ENCODE results near the gene TAAR5.
"Not testable (repeated sequence)": the region's sequence is repeated elsewhere in the genome, so short reads cannot be mapped to it uniquely, and the experiment has no call there.

TAAR5 gene

GRCh38 chr6:132589454-132589853, at the start of gene TAAR5:
Gene TAAR5 (minus strand): TSS chr6:132589741. CDS start chr6:132589686, 55 bp downstream.
- Mint-ChIP-seq H3K4me3 (no peak within 1 kb of the TSS), H3K36me3 (ENCODE audit: low read depth) (no peaks in the 10 kb centered on the region), H3K9me3 (no peaks in the 10 kb centered on the region), H3K4me1 (ENCODE audit: low read depth) (peaks cover 26% of the 10 kb centered on the region), H3K27me3 (no peaks in the 10 kb centered on the region), H3K27ac (no peak within 1 kb of the TSS)
- intact Hi-C loops (cut with micrococcal nuclease), result no loop called here

- H3K27ac Mint-ChIP-seq; intact Hi-C loops (cut with micrococcal nuclease); H3K4me1 Mint-ChIP-seq (ENCODE audit: low read depth); H3K27me3 Mint-ChIP-seq; H3K9me3 Mint-ChIP-seq; H3K36me3 Mint-ChIP-seq (ENCODE audit: low read depth); H3K4me3 Mint-ChIP-seq: not testable (repeated sequence)
Measured at GRCh38 chr6:132637135-132637534, 47.6 kb upstream of the TAAR5 start.

- H3K36me3 Mint-ChIP-seq (ENCODE audit: low read depth); H3K4me1 Mint-ChIP-seq (ENCODE audit: low read depth); H3K4me3 Mint-ChIP-seq; H3K9me3 Mint-ChIP-seq; intact Hi-C loops (cut with micrococcal nuclease); H3K27me3 Mint-ChIP-seq; H3K27ac Mint-ChIP-seq: not testable (repeated sequence)
Measured at GRCh38 chr6:132635906-132636305, 46.4 kb upstream of the TAAR5 start.

- H3K27me3 Mint-ChIP-seq; H3K4me3 Mint-ChIP-seq; H3K9me3 Mint-ChIP-seq; H3K36me3 Mint-ChIP-seq (ENCODE audit: low read depth); H3K27ac Mint-ChIP-seq; H3K4me1 Mint-ChIP-seq (ENCODE audit: low read depth); intact Hi-C loops (cut with micrococcal nuclease): not testable (repeated sequence)
Measured at GRCh38 chr6:132635288-132635687, 45.7 kb upstream of the TAAR5 start.

GRCh38 chr6:132634796-132635195, 45.3 kb upstream of the TAAR5 start:
- Mint-ChIP-seq H3K4me3 (no peak overlapping the region), H3K27me3 (peaks cover 4% of the 10 kb centered on the region), H3K27ac (no peak overlapping the region), H3K36me3 (ENCODE audit: low read depth) (no peaks in the 10 kb centered on the region), H3K9me3 (no peaks in the 10 kb centered on the region), H3K4me1 (ENCODE audit: low read depth) (no peaks in the 10 kb centered on the region)
- intact Hi-C loops (cut with micrococcal nuclease), result no loop called here

- intact Hi-C loops (cut with micrococcal nuclease), result no loop called here
- Mint-ChIP-seq H3K36me3 (ENCODE audit: low read depth) (no peaks in the 10 kb centered on the region), H3K4me1 (ENCODE audit: low read depth) (no peaks in the 10 kb centered on the region), H3K4me3 (no peak overlapping the region), H3K27ac (no peak overlapping the region), H3K9me3 (peaks cover 1% of the 10 kb centered on the region), H3K27me3 (peaks cover 3% of the 10 kb centered on the region)
Measured at GRCh38 chr6:132633362-132633761, 43.8 kb upstream of the TAAR5 start.

DNA sequence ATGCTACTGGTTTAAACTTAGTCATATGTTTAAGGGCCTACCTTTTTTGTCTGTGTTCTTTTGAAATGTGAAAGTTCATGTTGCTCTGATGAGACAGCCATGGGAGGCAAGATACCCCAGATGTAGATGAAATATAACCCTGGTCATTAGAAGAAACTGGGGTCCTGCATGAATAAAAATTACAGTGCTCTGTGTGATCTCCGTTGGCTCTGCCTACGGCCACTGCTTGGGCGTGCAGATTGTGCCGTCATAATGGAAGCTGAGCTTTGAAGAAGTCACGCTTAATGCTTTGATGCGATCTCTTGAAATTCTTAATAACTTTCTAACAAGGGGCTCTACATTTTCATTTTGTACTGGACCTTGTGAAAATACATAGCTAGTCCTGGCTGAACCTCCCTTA, 34.6 kb upstream of the TAAR5 start, which contains the start of gene TAAR2:
Gene TAAR2 (minus strand): TSS at position 101 of the 400 bp plus-strand sequence. CDS start 0 bp downstream, at position 101.
- Mint-ChIP-seq H3K4me1 (ENCODE audit: low read depth) (no peaks in the 10 kb centered on the region), H3K36me3 (ENCODE audit: low read depth) (no peaks in the 10 kb centered on the region), H3K9me3 (peaks cover 7% of the 10 kb centered on the region), H3K27me3 (peaks cover 7% of the 10 kb centered on the region), H3K27ac (no peak within 1 kb of the TSS), H3K4me3 (no peak within 1 kb of the TSS)
- intact Hi-C loops (cut with micrococcal nuclease), result no loop called here

- H3K27me3 Mint-ChIP-seq, result peaks cover 6% of the 10 kb centered on the region
- intact Hi-C loops (cut with micrococcal nuclease), result no loop called here
- no peak overlapping the region for H3K4me3 Mint-ChIP-seq
- H3K27ac Mint-ChIP-seq, result no peak overlapping the region
- H3K9me3 Mint-ChIP-seq, result peaks cover 5% of the 10 kb centered on the region
- no peaks in the 10 kb centered on the region for H3K36me3 Mint-ChIP-seq (ENCODE audit: low read depth)
- H3K4me1 Mint-ChIP-seq (ENCODE audit: low read depth), result no peaks in the 10 kb centered on the region
Measured at GRCh38 chr6:132623106-132623845, 33.7 kb upstream of the TAAR5 start.

GRCh38 chr6:132616677-132617076, 27.1 kb upstream of the TAAR5 start:
- Mint-ChIP-seq H3K27me3 (peaks cover 5% of the 10 kb centered on the region), H3K36me3 (ENCODE audit: low read depth) (no peaks in the 10 kb centered on the region), H3K4me1 (ENCODE audit: low read depth) (peaks cover 5% of the 10 kb centered on the region), H3K4me3 (no peak overlapping the region), H3K27ac (no peak overlapping the region), H3K9me3 (no peaks in the 10 kb centered on the region)
- intact Hi-C loops (cut with micrococcal nuclease), result no loop called here

- Mint-ChIP-seq H3K4me1 (ENCODE audit: low read depth) (peaks cover 11% of the 10 kb centered on the region), H3K27ac (no peak overlapping the region), H3K36me3 (ENCODE audit: low read depth) (no peaks in the 10 kb centered on the region), H3K9me3 (no peaks in the 10 kb centered on the region), H3K27me3 (peaks cover 2% of the 10 kb centered on the region), H3K4me3 (no peak overlapping the region)
- intact Hi-C loops (cut with micrococcal nuclease), result no loop called here
Measured at GRCh38 chr6:132614554-132614953, 25.0 kb upstream of the TAAR5 start.

DNA sequence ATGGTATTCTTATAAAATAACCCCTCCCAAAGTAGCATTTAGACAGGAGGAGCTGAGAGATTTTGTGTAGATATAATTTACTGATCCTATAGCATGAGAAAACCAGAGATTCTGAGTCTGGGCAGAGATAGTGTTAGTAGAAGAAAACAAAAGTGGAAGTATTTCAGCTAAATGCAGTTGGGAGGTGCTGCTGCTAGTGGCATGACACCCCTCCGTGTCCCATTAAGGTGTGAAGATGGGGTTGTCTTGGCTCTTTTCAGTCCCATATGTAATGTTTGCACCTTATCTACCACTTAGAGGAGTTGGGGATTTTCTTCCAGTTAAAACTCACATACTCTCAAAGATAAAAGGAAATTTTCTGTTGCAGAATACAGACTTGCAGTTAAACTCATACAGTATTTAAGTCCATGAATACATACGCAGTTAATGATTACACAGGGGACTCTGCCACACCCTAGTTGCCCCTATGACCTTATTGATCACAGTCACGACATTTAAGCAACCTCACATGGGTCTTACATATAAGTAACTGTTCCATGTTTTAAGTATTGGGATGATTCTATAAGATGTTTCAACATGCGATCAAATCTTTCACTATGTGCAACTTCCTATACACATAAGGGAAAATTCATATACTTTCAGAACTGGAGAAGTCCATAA, 23.0 kb upstream of the TAAR5 start:
- H3K36me3 Mint-ChIP-seq (ENCODE audit: low read depth), result no peaks in the 10 kb centered on the region
- peaks cover 11% of the 10 kb centered on the region for H3K4me1 Mint-ChIP-seq (ENCODE audit: low read depth)
- no peak overlapping the region for H3K27ac Mint-ChIP-seq
- H3K4me3 Mint-ChIP-seq, result no peak overlapping the region
- intact Hi-C loops (cut with micrococcal nuclease), result no loop called here
- H3K9me3 Mint-ChIP-seq, result no peaks in the 10 kb centered on the region
- no peaks in the 10 kb centered on the region for H3K27me3 Mint-ChIP-seq

DNA sequence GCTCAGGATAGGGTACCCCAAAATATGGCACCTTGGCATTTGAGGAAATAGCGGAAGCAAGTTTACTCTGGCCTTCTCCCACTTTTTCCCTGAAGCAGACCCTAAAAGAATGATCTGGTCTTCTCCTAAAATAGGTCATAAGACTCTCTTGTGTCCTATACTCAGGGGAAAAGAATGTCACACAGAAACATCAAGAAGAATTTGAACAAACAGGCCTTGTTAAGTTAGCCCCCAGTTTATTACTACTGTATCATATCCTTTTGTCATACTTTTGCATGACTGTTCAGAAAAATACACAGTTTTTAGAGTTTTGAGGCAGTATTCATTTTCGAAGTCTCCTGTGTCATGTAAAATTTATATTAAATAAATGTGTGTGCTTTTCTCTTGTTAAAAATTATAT, 22.1 kb upstream of the TAAR5 start:
- Mint-ChIP-seq H3K4me1 (ENCODE audit: low read depth) (peaks cover 11% of the 10 kb centered on the region), H3K27me3 (no peaks in the 10 kb centered on the region), H3K36me3 (ENCODE audit: low read depth) (no peaks in the 10 kb centered on the region), H3K4me3 (no peak overlapping the region), H3K9me3 (no peaks in the 10 kb centered on the region), H3K27ac (no peak overlapping the region)
- intact Hi-C loops (cut with micrococcal nuclease), result no loop called here

DNA sequence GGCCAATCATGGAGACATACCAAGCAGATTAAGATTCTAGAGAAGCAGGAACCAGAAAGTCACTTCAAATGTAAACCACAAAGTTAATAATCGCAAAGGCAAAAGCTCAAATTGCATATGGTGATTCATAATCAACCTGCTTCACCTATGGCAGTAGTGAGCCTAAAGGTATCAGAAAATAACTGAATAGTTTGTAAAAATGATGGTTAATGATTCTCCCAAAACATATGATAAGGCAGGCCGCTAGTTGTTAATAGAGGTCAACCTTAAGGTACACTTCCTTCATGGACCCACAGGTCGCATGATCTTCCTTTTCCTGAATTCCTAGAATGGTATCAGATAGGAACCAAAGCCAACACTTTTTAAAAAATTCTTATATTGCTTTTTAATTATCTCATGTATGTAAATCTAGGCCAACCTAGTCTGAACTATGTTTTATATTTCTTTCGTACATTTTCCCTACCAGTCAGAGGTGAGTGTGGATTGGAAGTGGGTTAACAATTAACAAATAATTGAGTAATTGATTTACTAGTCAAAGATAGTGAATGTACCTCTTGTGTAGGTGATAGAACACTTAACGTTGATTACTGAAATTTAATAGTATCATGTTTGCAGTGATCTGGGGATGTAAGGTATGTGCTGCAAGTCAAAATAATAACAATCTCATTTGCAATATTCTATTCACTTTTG, 18.1 kb upstream of the TAAR5 start:
- Mint-ChIP-seq H3K27ac (no peak overlapping the region), H3K9me3 (no peaks in the 10 kb centered on the region), H3K4me1 (ENCODE audit: low read depth) (peaks cover 6% of the 10 kb centered on the region), H3K27me3 (no peaks in the 10 kb centered on the region), H3K36me3 (ENCODE audit: low read depth) (no peaks in the 10 kb centered on the region), H3K4me3 (no peak overlapping the region)
- intact Hi-C loops (cut with micrococcal nuclease), result no loop called here

DNA sequence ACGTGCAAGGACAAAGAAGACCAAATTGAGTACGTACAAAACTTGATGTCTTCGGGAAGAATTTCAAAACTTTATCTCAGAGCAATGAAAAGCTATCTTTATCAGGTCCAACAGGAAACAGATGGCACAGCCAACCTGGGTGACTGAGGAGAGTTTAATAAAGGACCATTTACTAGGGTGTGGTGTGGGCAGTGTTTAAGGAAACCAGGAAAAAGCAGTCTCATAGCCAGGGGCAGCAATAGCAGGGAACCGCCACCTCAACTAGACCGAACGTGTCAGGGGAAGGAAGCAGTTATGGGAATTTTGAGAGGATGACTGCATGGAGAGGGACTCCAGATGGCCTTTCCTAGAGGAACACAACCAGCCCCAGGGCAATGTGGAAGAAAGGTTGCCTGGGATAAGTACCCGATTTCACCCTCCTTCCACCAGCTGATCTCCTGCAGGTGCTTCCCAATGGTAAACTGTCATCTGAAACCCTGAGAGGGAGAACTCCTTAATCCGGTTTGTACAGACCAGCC, 15.2 kb upstream of the TAAR5 start:
- no peaks in the 10 kb centered on the region for H3K36me3 Mint-ChIP-seq (ENCODE audit: low read depth)
- intact Hi-C loops (cut with micrococcal nuclease), result no loop called here
- H3K4me3 Mint-ChIP-seq, result no peak overlapping the region
- H3K9me3 Mint-ChIP-seq, result no peaks in the 10 kb centered on the region
- no peaks in the 10 kb centered on the region for H3K27me3 Mint-ChIP-seq
- H3K4me1 Mint-ChIP-seq (ENCODE audit: low read depth), result peaks cover 2% of the 10 kb centered on the region
- H3K27ac Mint-ChIP-seq, result no peak overlapping the region
